Activated naive CD8-positive, alpha-beta T cell treated with anti-CD3 and anti-CD28 coated beads, Interleukin-2, amount 10 ng/mL, durations not matched to agents 7 days and 5 days (primary cell): ENCODE results near the gene SHB. TPM values are rescaled to one million over a fixed set of nuclear protein-coding genes. Genes with fewer than 3 reads are reported as not detected.
"Not testable (repeated sequence)": the region's sequence is repeated elsewhere in the genome, so short reads cannot be mapped to it uniquely, and the experiment has no call there.

Experiments used
- ATAC-seq: fragments of 150-1000 bp; cut with Tn5 transposase; one replicate; pipeline ENCODE4 v1.10.0; 2021; ENCODE audit warnings: low read depth, moderate library complexity
- POLR2A ChIA-PET: fragments of 350-600 bp; sonication (Branson Sonifier 250); formaldehyde crosslinking; loops from one replicate; lab custom pipeline; 2021; ENCODE audit warnings: antibody characterized with exemption; lab: Charles Lee
- DNase-seq: peaks from one replicate; pipeline ENCODE4 v3.0.0; 2021
- H3K27ac Mint-ChIP-seq: one replicate; pipeline ENCODE4 v1.8.0; 2022; ENCODE audit warnings: mild to moderate bottlenecking, mixed read lengths
- H3K27me3 Mint-ChIP-seq: one replicate; pipeline ENCODE4 v1.8.0; 2022; ENCODE audit warnings: mild to moderate bottlenecking, moderate library complexity, mixed read lengths
- H3K36me3 Mint-ChIP-seq: one replicate; pipeline ENCODE4 v1.8.0; 2021; ENCODE audit warnings: mild to moderate bottlenecking, mixed read lengths
- H3K4me1 Mint-ChIP-seq: one replicate; pipeline ENCODE4 v1.8.0; 2021; ENCODE audit warnings: mixed read lengths
- H3K4me3 Mint-ChIP-seq: one replicate; pipeline ENCODE4 v1.8.0; 2022; ENCODE audit warnings: mild to moderate bottlenecking, moderate library complexity, mixed read lengths
- H3K9me3 Mint-ChIP-seq: one replicate; pipeline ENCODE4 v1.8.0; 2021; ENCODE audit warnings: mixed read lengths
- total RNA-seq, 2 experiments: library from RNA; stranded (reverse); gene quantifications; one replicate each; pipeline ENCODE4 v1.2.3, GENCODE V29; 2021

SHB gene
- total RNA-seq, 2 experiments from 2014 or later, result 0.78 to 1.1 TPM

DNA sequence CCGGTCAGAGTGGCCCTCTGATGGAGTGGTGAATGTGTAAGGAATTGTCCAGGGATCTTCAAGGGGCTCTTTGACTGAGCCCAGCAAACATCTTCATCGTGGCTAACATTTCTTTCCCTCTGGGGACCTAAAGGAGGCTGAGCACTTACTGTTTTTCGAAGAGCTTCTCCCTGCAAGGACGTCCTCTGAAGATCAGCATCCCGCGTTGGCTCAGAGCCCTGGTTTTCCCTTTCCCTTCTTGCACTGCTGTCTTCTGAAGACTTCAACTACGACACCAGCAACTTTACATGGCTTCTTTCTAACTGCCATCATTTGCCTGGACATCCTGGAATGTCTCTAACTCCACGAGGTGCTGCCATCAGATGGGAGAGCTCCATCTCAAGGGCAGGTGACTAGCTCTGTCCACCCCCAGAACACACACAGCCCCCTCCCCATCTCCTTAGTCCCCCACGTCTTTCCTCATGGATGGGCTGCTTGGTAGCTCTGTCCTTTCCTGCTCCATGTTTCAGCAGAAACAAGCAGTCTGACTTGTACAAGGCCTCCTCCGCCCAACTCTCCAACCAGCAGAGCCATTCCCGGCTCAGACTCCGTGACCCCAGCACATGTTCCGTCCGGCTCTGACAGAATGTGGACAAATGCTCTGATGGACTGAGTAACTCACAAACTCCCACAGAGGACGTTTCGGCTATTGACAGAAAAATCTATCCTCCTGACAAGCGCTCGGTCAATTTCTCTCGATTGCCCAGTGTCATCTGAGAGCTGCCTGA, 17.1 kb downstream of the SHB start:
- Mint-ChIP-seq H3K4me3 (no peak overlapping the region), H3K9me3 (no peaks in the 10 kb centered on the region), H3K27me3 (peaks cover 2% of the 10 kb centered on the region), H3K36me3 (no peaks in the 10 kb centered on the region), H3K4me1 (peaks cover 8% of the 10 kb centered on the region), H3K27ac (no peak overlapping the region)
- ATAC-seq (no peak), DNase-seq (no peak)
- POLR2A ChIA-PET, result no interaction called here

DNA sequence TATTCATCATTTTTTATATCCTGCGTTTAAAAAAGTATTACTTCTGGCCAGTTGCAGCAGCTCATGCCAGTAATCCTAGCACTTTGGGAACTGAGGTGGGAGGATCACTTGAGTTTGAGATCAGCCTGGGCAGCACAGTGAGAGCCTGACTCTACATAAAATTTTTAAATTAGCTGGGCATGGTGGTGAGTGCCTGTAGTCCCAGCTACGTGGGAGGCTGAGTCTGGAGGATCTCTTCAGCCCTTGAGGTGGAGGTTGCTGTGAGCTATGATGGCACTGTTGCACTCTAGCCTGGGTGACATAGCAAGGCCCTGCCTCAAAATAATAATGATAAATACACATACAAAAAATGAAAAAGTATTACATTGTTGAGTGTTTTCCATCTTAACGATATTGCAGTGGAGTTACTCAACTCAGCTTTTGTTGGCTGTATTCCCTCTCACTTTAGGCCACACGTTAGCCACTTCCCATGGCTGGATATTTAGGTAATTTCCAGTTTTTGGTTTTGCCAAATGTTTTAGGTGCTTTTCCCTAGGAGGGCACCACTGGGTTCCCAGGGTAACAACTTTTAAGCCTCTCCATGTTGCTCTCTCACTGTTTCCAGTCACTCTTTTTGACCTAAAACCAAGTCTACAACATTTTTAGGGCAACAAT, 20.6 kb downstream of the SHB start:
- no peak for ATAC-seq

GRCh38 chr9:38047301-38048251, 21.5 kb downstream of the SHB start:
- H3K4me3 Mint-ChIP-seq, result no peak overlapping the region
- H3K36me3 Mint-ChIP-seq, result no peaks in the 10 kb centered on the region
- H3K4me1 Mint-ChIP-seq, result peaks cover 6% of the 10 kb centered on the region
- POLR2A ChIA-PET, result no interaction called here
- no peaks in the 10 kb centered on the region for H3K27me3 Mint-ChIP-seq
- no peak overlapping the region for H3K27ac Mint-ChIP-seq
- H3K9me3 Mint-ChIP-seq, result no peaks in the 10 kb centered on the region
- ATAC-seq (no peak), DNase-seq (no peak)

More for the DNA sequence above, 20.6 kb downstream of the SHB start:
- H3K9me3 Mint-ChIP-seq, result no peaks in the 10 kb centered on the region
- DNase-seq, result no peak
- no peaks in the 10 kb centered on the region for H3K36me3 Mint-ChIP-seq
- H3K27ac Mint-ChIP-seq, result no peak overlapping the region
- H3K4me1 Mint-ChIP-seq, result peaks cover 6% of the 10 kb centered on the region
- H3K27me3 Mint-ChIP-seq, result no peaks in the 10 kb centered on the region
- POLR2A ChIA-PET, result no interaction called here
- H3K4me3 Mint-ChIP-seq, result no peak overlapping the region

GRCh38 chr9:38046661-38047300, 22.2 kb downstream of the SHB start:
- peaks cover 6% of the 10 kb centered on the region for H3K4me1 Mint-ChIP-seq
- no peak overlapping the region for H3K27ac Mint-ChIP-seq
- POLR2A ChIA-PET, result no interaction called here
- no peaks in the 10 kb centered on the region for H3K36me3 Mint-ChIP-seq
- H3K4me3 Mint-ChIP-seq, result no peak overlapping the region
- no peaks in the 10 kb centered on the region for H3K27me3 Mint-ChIP-seq
- ATAC-seq, result no peak
- DNase-seq, result no peak
- H3K9me3 Mint-ChIP-seq, result no peaks in the 10 kb centered on the region

DNA sequence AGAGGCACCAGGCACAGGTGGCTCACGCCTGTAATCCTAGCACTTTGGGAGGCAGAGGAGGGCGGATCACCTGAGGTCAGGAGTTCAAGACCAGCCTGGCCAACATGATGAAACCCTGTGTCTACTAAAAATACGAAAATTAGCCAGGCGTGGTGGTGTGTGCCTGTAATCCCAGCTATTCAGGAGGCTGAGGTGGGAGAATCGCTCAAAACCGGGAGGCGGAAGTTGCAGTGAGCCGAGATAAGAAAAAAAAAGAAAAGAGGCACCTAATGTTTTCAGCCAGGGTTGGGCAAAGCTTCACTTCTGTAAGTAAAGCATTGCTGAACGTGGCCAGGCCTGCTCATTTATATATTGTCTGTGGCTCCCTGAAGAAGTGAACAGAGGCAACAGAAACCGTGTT, 23.1 kb downstream of the SHB start:
- H3K4me3 Mint-ChIP-seq, ATAC-seq, POLR2A ChIA-PET, H3K27me3 Mint-ChIP-seq, H3K4me1 Mint-ChIP-seq, H3K36me3 Mint-ChIP-seq, H3K27ac Mint-ChIP-seq, DNase-seq, H3K9me3 Mint-ChIP-seq: not testable (repeated sequence)

DNA sequence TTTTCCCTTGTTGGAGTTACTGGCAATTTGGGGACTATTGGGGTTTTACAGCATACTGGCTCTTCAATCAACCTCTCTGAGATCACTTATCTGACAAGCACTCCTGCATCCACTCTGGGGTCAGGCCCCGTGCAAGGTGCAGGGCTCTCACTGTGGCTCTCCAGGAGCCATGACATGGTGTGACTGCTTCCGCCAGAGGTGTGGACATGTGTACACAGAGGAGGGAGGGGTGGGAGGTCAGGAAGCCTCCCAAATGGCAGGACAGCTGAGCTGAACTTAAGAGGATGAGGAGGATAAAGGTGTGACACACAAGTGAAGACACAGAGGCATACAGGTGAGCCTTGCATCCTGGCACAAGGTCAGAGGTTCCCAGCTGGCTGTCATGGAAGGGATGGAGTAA, 24.3 kb downstream of the SHB start:
- H3K9me3 Mint-ChIP-seq, result no peaks in the 10 kb centered on the region
- POLR2A ChIA-PET, result no interaction called here
- no peaks in the 10 kb centered on the region for H3K36me3 Mint-ChIP-seq
- DNase-seq (no peak), ATAC-seq (no peak)
- H3K4me3 Mint-ChIP-seq, result no peak overlapping the region
- H3K4me1 Mint-ChIP-seq, result peaks cover 6% of the 10 kb centered on the region
- H3K27me3 Mint-ChIP-seq, result no peaks in the 10 kb centered on the region
- H3K27ac Mint-ChIP-seq, result no peak overlapping the region

GRCh38 chr9:38043931-38044623, 24.9 kb downstream of the SHB start:
- Mint-ChIP-seq H3K9me3 (no peaks in the 10 kb centered on the region), H3K4me3 (no peak overlapping the region), H3K27ac (no peak overlapping the region), H3K36me3 (no peaks in the 10 kb centered on the region), H3K4me1 (peaks cover 6% of the 10 kb centered on the region), H3K27me3 (no peaks in the 10 kb centered on the region)
- ATAC-seq (no peak), DNase-seq (no peak)
- POLR2A ChIA-PET, result interaction anchor here (0.7 kb wide), 1 partner anchor 301 kb away, joined by 3 read pairs; no protein-coding TSS in a partner anchor

DNA sequence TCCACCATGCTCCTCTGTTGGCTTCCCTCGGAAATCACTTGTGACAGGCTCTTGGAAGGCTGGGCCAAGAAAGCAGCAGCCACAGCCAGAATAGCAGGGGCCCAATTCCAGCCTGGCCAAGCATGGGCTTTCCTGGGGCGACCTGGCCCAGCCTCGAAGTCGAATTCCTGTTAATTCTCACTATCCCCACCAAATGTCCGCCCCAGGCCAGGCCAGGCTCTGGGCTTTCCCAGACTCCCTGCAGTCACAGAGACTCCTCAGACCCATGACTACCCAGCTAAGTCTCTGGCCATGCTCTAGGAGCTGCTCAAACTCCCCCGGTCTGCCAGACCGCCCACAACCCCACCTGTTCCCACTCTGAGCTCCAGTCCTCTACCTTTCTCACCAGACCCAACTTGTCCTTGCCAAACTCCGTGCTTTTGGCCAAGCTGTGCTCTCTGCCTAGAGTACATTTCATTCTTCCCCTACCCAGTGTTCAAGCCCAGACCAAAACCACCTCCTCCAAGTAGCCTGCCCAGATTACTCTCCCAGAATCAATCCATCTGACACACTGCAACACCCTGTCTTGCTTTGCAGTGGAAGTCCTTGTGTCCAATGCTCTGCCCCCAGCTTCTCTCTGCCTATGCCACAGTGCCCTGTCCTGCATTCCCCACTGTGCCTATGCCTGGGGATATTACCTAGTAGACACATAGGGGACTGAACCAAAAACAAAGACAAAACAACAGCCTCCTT, 26.2 kb downstream of the SHB start:
- Mint-ChIP-seq H3K27ac (no peak overlapping the region), H3K36me3 (no peaks in the 10 kb centered on the region)

GRCh38 chr9:38041564-38042243, 27.3 kb downstream of the SHB start:
- H3K27ac Mint-ChIP-seq, result no peak overlapping the region
- H3K36me3 Mint-ChIP-seq, result no peaks in the 10 kb centered on the region
- no peak for DNase-seq
- POLR2A ChIA-PET, result no interaction called here
- H3K4me1 Mint-ChIP-seq, result no peaks in the 10 kb centered on the region
- ATAC-seq, result no peak
- no peaks in the 10 kb centered on the region for H3K27me3 Mint-ChIP-seq
- H3K4me3 Mint-ChIP-seq, result no peak overlapping the region
- H3K9me3 Mint-ChIP-seq, result no peaks in the 10 kb centered on the region

More for the DNA sequence above, 26.2 kb downstream of the SHB start:
- ATAC-seq (no peak), DNase-seq (no peak)
- Mint-ChIP-seq H3K9me3 (no peaks in the 10 kb centered on the region), H3K4me1 (peaks cover 6% of the 10 kb centered on the region), H3K27me3 (no peaks in the 10 kb centered on the region), H3K4me3 (no peak overlapping the region)
- POLR2A ChIA-PET, result no interaction called here

GRCh38 chr9:38039907-38040682, 28.9 kb downstream of the SHB start:
- Mint-ChIP-seq H3K9me3 (no peaks in the 10 kb centered on the region), H3K4me3 (no peak overlapping the region), H3K27me3 (peaks cover under 1% of the 10 kb centered on the region), H3K4me1 (no peaks in the 10 kb centered on the region), H3K36me3 (no peaks in the 10 kb centered on the region), H3K27ac (no peak overlapping the region)
- no peak for ATAC-seq
- POLR2A ChIA-PET, result no interaction called here
- no peak for DNase-seq
